HG03064 (cell line): ENCODE measurements around the gene CTDP1.

Source experiments
- ATAC-seq: cut with Tn5 transposase; IDR thresholded peaks from one replicate; pipeline ENCODE4 v1.9.1; 2021; ENCODE audit warnings: low read depth; ENCODE audit not compliant: unreplicated experiment

The CTDP1 gene

GRCh38 chr18:79803611-79804051 is 124.0 kb downstream of the CTDP1 start:
- no peak for ATAC-seq
